Measurements from ENCODE around the gene FKBP11. TPM values are rescaled to one million over a fixed set of nuclear protein-coding genes. Genes with fewer than 3 reads are reported as not detected.

Gene FKBP11
- total RNA-seq, 1 donor from 2014 or later: 12.4 TPM

GRCh38 chr12:48901278-48901677 is 24.0 kb downstream of the FKBP11 start:
- H3K27me3 ChIP-seq (ENCODE audit: control insufficient read depth, insufficient read depth, low read length): no peaks in the 10 kb centered on the region
- no peak overlapping the region for H3K4me3 ChIP-seq (ENCODE audit: low read depth, low read length)
- TF ChIP-seq, protein P1, sequence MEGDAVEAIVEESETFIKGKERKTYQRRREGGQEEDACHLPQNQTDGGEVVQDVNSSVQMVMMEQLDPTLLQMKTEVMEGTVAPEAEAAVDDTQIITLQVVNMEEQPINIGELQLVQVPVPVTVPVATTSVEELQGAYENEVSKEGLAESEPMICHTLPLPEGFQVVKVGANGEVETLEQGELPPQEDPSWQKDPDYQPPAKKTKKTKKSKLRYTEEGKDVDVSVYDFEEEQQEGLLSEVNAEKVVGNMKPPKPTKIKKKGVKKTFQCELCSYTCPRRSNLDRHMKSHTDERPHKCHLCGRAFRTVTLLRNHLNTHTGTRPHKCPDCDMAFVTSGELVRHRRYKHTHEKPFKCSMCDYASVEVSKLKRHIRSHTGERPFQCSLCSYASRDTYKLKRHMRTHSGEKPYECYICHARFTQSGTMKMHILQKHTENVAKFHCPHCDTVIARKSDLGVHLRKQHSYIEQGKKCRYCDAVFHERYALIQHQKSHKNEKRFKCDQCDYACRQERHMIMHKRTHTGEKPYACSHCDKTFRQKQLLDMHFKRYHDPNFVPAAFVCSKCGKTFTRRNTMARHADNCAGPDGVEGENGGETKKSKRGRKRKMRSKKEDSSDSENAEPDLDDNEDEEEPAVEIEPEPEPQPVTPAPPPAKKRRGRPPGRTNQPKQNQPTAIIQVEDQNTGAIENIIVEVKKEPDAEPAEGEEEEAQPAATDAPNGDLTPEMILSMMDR (IDR thresholded peaks at IDR 0.05; ENCODE audit: insufficient read depth, low read length, severe bottlenecking): no peak
- DNase-seq (ENCODE audit: low read depth) (peak; percentile 52), FAIRE-seq (no peak)
- no peaks in the 10 kb centered on the region for H3K36me3 ChIP-seq (ENCODE audit: control insufficient read depth, insufficient read depth, low read length)

- TF ChIP-seq, protein P1 (IDR thresholded peaks at IDR 0.05; ENCODE audit: insufficient read depth, low read length, severe bottlenecking): no peak
- no peaks in the 10 kb centered on the region for H3K36me3 ChIP-seq (ENCODE audit: control insufficient read depth, insufficient read depth, low read length)
- H3K4me3 ChIP-seq (ENCODE audit: low read depth, low read length): no peak overlapping the region
- FAIRE-seq (no peak), DNase-seq (ENCODE audit: low read depth) (no peak)
- no peaks in the 10 kb centered on the region for H3K27me3 ChIP-seq (ENCODE audit: control insufficient read depth, insufficient read depth, low read length)
Observed at GRCh38 chr12:48899651-48900050, 25.6 kb downstream of the FKBP11 start.

DNA sequence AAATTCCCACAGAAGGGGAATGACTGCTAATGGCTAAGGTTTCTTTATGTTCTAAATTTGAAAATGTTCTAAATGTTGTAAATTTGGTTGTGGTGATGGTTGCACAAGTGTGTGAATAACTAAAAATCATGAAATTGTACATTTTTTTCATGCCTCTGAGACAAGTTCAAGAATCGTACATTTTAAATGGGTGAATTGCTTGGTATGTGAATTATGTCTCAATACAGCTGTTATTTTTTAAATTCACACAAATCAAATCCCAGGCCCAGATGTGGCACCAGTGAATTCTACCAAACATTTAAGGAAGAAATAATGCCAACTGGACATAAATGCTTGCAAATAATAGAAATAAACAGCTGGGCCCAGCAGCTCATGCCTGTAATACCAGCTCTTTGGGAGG is 31.0 kb downstream of the FKBP11 start:
- Histone ChIP-seq H3K27me3 (ENCODE audit: control insufficient read depth, insufficient read depth, low read length) (peaks cover 6% of the 10 kb centered on the region), H3K4me3 (ENCODE audit: low read depth, low read length) (no peak overlapping the region), H3K36me3 (ENCODE audit: control insufficient read depth, insufficient read depth, low read length) (no peaks in the 10 kb centered on the region)
- no peak for FAIRE-seq
- DNase-seq (ENCODE audit: low read depth): no peak
- TF ChIP-seq, protein P1 (IDR thresholded peaks at IDR 0.05; ENCODE audit: insufficient read depth, low read length, severe bottlenecking): no peak

- TF ChIP-seq, protein P1 (IDR thresholded peaks at IDR 0.05; ENCODE audit: insufficient read depth, low read length, severe bottlenecking): peak; percentile 96
- peak; percentile 49 for DNase-seq (ENCODE audit: low read depth)
- Histone ChIP-seq H3K36me3 (ENCODE audit: control insufficient read depth, insufficient read depth, low read length) (no peaks in the 10 kb centered on the region), H3K27me3 (ENCODE audit: control insufficient read depth, insufficient read depth, low read length) (peaks cover 6% of the 10 kb centered on the region), H3K4me3 (ENCODE audit: low read depth, low read length) (no peak overlapping the region)
- FAIRE-seq: no peak
Observed at GRCh38 chr12:48890657-48891418, 34.5 kb downstream of the FKBP11 start.

DNA sequence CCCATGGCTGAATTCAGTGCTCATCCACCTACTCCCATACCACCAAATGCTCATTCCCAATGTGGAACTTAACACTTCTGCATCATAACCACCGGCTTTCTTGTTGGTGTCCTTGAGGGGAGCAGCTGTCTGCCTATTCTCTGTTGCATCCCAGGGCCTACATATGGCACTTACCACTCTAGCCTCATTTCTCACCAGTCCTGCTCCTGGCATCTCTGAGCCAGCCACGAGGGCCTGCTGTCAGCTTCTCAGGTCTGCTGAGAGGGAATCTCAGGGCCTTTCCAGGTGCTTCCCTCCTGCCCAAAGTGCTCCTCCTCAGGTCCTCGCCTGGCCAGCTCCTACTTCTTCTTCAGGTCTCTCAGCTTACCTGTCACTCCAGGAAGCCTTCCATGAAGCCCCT is 35.6 kb downstream of the FKBP11 start:
- FAIRE-seq: no peak
- peaks cover 6% of the 10 kb centered on the region for H3K27me3 ChIP-seq (ENCODE audit: control insufficient read depth, insufficient read depth, low read length)

More for the DNA sequence above, 35.6 kb downstream of the FKBP11 start:
- no peak for DNase-seq (ENCODE audit: low read depth)
- TF ChIP-seq, protein P1 (IDR thresholded peaks at IDR 0.05; ENCODE audit: insufficient read depth, low read length, severe bottlenecking): no peak
- Histone ChIP-seq H3K36me3 (ENCODE audit: control insufficient read depth, insufficient read depth, low read length) (no peaks in the 10 kb centered on the region), H3K4me3 (ENCODE audit: low read depth, low read length) (no peak overlapping the region)
